HepG2 (cell line): ENCODE measurements around the gene TAB2.

Source experiments
- AGO2 ChIP-seq: fragments of 200-400 bp; formaldehyde crosslinking; optimal IDR thresholded peaks from 2 replicates; pipeline ENCODE3; 2017; ENCODE audit warnings: mild to moderate bottlenecking, low read depth, low read length, moderate library complexity
- ARNTL ChIP-seq: sonication (generic); formaldehyde crosslinking; IDR thresholded peaks from 2 replicates; pipeline ENCODE4 v1.4.0; 2020; ENCODE audit warnings: mild to moderate bottlenecking, missing genetic modification reagents
- CTCF ChIP-seq: sonication (generic); formaldehyde crosslinking; IDR thresholded peaks from 2 replicates; pipeline ENCODE4 v1.5.0; 2020; ENCODE audit warnings: mild to moderate bottlenecking, missing genetic modification reagents, moderate library complexity
- FOXK1 ChIP-seq: sonication (generic); formaldehyde crosslinking; IDR thresholded peaks from 2 replicates; pipeline ENCODE4 v1.4.0; 2020; ENCODE audit warnings: low read depth, missing genetic modification reagents, borderline replicate concordance
- GATA4 ChIP-seq: sonication (generic); IDR thresholded peaks from 2 replicates; pipeline ENCODE4 v1.6.1; 2016; ENCODE audit warnings: antibody characterized with exemption, low read depth, borderline replicate concordance
- HOXA3 ChIP-seq: sonication (generic); formaldehyde crosslinking; IDR thresholded peaks from 2 replicates; pipeline ENCODE4 v1.5.0; 2020; ENCODE audit warnings: missing genetic modification reagents
- NCOA1 ChIP-seq: sonication (generic); formaldehyde crosslinking; IDR thresholded peaks from 2 replicates; pipeline ENCODE4 v1.9.0; 2021; ENCODE audit warnings: missing genetic modification reagents
- NFE2L2 ChIP-seq: fragments of 150-350 bp; IDR thresholded peaks from 2 replicates; pipeline ENCODE4 v1.6.1; 2014; ENCODE audit warnings: low read length
- TAF1 ChIP-seq: sonication (generic); formaldehyde crosslinking; IDR thresholded peaks from 2 replicates; pipeline ENCODE4 v1.4.0; 2020; ENCODE audit warnings: missing genetic modification reagents
- ZNF335 ChIP-seq: sonication (generic); formaldehyde crosslinking; IDR thresholded peaks from 2 replicates; pipeline ENCODE4 v1.4.0; 2020; ENCODE audit warnings: missing genetic modification reagents
- TF ChIP-seq, protein P1 (sequence below): sonication (generic); formaldehyde crosslinking; IDR thresholded peaks from 2 replicates; pipeline ENCODE4 v1.4.0; 2020; ENCODE audit warnings: missing genetic modification reagents

DNA sequence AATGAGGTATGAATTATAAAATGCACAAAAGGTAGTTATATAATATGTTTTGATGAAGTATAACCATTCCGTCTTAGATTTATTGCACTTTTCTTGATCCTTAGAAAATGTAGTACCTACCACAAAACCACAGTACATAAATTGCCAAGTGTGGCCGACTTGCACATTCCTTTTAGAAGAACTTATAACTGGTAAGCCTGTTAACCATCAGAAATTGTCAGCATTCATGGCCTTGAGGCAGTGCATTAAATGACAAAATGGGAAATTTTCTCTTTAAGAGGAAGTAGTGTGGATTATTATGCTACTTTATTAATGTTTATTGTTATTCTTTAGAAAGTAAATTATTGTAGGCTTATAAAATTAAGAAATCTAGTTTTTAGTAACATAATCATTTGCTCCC lies 29.6 kb downstream of the TAB2 start:
- TF ChIP-seq NFE2L2: no peak
- TF ChIP-seq TAF1: no peak
- no peak for TF ChIP-seq ARNTL
- TF ChIP-seq HOXA3: no peak
- TF ChIP-seq GATA4: no peak
- no peak for TF ChIP-seq CTCF
- TF ChIP-seq AGO2: no peak
- TF ChIP-seq FOXK1 (CRISPR knock-in tag): no peak
- no peak for TF ChIP-seq NCOA1 (CRISPR knock-in tag)
- TF ChIP-seq ZNF335 (CRISPR knock-in tag): no peak
- TF ChIP-seq, protein P1, sequence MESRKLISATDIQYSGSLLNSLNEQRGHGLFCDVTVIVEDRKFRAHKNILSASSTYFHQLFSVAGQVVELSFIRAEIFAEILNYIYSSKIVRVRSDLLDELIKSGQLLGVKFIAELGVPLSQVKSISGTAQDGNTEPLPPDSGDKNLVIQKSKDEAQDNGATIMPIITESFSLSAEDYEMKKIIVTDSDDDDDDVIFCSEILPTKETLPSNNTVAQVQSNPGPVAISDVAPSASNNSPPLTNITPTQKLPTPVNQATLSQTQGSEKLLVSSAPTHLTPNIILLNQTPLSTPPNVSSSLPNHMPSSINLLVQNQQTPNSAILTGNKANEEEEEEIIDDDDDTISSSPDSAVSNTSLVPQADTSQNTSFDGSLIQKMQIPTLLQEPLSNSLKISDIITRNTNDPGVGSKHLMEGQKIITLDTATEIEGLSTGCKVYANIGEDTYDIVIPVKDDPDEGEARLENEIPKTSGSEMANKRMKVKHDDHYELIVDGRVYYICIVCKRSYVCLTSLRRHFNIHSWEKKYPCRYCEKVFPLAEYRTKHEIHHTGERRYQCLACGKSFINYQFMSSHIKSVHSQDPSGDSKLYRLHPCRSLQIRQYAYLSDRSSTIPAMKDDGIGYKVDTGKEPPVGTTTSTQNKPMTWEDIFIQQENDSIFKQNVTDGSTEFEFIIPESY (CRISPR knock-in tag): no peak
